Keratinocyte (primary cell): ENCODE measurements around the gene XCR1. TPM values are rescaled to one million over a fixed set of nuclear protein-coding genes. Genes with fewer than 3 reads are reported as not detected.

Experiments
- DNase-seq: peaks from one replicate; pipeline ENCODE4 v3.0.0-alpha.2; 2011; ENCODE audit warnings: low read depth, missing footprints, low spot score
- FAIRE-seq: peaks from 2 replicates; lab custom pipeline; 2011; peaks lifted over from hg19 to GRCh38; lab: Jason Lieb, UNC
- H2AFZ ChIP-seq: 2 replicates; pipeline ENCODE4 v1.6.0; 2012; ENCODE audit warnings: low read length, control low read depth, inconsistent platforms; ENCODE audit not compliant: control insufficient read depth
- H3K27ac ChIP-seq: 2 replicates; pipeline ENCODE4 v1.5.1; 2011; ENCODE audit warnings: low read length; ENCODE audit not compliant: control insufficient read depth, insufficient read depth
- H3K27me3 ChIP-seq: 3 replicates; pipeline ENCODE4 v1.6.0; 2011; ENCODE audit warnings: low read length; ENCODE audit not compliant: control insufficient read depth, insufficient read depth; ENCODE audit errors: extremely low read depth
- H3K36me3 ChIP-seq, 2 experiments: 2 replicates in 1 of 2; 3 replicates in 1 of 2; pipeline ENCODE4 v1.5.1; 2011; ENCODE audit warnings: low read length in 2 of 2, mild to moderate bottlenecking in 1 of 2; ENCODE audit not compliant: control insufficient read depth in 2 of 2, insufficient read depth in 2 of 2; ENCODE audit errors: extremely low read depth in 1 of 2
- H3K4me1 ChIP-seq: 3 replicates; pipeline ENCODE4 v1.5.1; 2011; ENCODE audit warnings: low read length; ENCODE audit not compliant: control insufficient read depth, insufficient read depth; ENCODE audit errors: extremely low read depth
- H3K4me2 ChIP-seq: 3 replicates; pipeline ENCODE4 v1.6.0; 2011; ENCODE audit warnings: low read depth, low read length; ENCODE audit not compliant: control insufficient read depth, insufficient read depth; ENCODE audit errors: extremely low read depth
- H3K4me3 ChIP-seq, 3 experiments: fragments of 200-600 bp in 1 of 3; sonication (generic) in 1 of 3; 2 replicates in 2 of 3; 3 replicates in 1 of 3; pipeline ENCODE4 v1.5.1; 2011 to 2016; ENCODE audit warnings: low read length in 3 of 3, mild to moderate bottlenecking in 3 of 3, control low read depth in 2 of 3, inconsistent platforms in 1 of 3, low read depth in 1 of 3, mixed read lengths in 1 of 3, mixed run types in 1 of 3, moderate library complexity in 1 of 3; ENCODE audit not compliant: control insufficient read depth in 2 of 3, insufficient read depth in 2 of 3; ENCODE audit errors: extremely low read depth in 1 of 3
- H3K79me2 ChIP-seq: 2 replicates; pipeline ENCODE4 v1.6.0; 2012; ENCODE audit warnings: low read length; ENCODE audit not compliant: control insufficient read depth, insufficient read depth
- H3K9ac ChIP-seq: 3 replicates; pipeline ENCODE4 v1.6.0; 2011; ENCODE audit warnings: low read length; ENCODE audit not compliant: control insufficient read depth, insufficient read depth; ENCODE audit errors: extremely low read depth
- H3K9me1 ChIP-seq: 3 replicates; pipeline ENCODE4 v1.6.0; 2011; ENCODE audit warnings: low read length; ENCODE audit not compliant: control insufficient read depth, insufficient read depth; ENCODE audit errors: extremely low read depth
- H3K9me3 ChIP-seq: 2 replicates; pipeline ENCODE4 v1.5.1; 2012; ENCODE audit warnings: low read depth, low read length; ENCODE audit not compliant: control insufficient read depth
- H4K20me1 ChIP-seq: 3 replicates; pipeline ENCODE4 v1.6.0; 2011; ENCODE audit warnings: low read length; ENCODE audit not compliant: control insufficient read depth, insufficient read depth; ENCODE audit errors: extremely low read depth
- CTCF ChIP-seq, 3 experiments: IDR thresholded peaks in 1 of 3; conservative IDR thresholded peaks in 1 of 3; optimal IDR thresholded peaks in 1 of 3; 2 replicates in 2 of 3; 3 replicates in 1 of 3; pipeline versions ENCODE3 to v1.5.1; 2011; ENCODE audit warnings: low read length in 3 of 3, mild to moderate bottlenecking in 3 of 3, moderate library complexity in 2 of 3, control low read depth in 1 of 3, inconsistent platforms in 1 of 3; ENCODE audit not compliant: insufficient read depth in 2 of 3; ENCODE audit errors: extremely low read depth in 1 of 3
- EZH2 ChIP-seq: IDR thresholded peaks from one replicate; pipeline ENCODE4 v1.6.1; 2012; ENCODE audit warnings: inconsistent platforms, mild to moderate bottlenecking, low read length, moderate library complexity
- dilution Hi-C: fragments of 300-500 bp; cut with MboI; formaldehyde crosslinking; loops from one replicate; pipeline ENCODE4 v1.7.0; 2020; ENCODE audit warnings: low sequenced_read_pairs; ENCODE audit not compliant: extremely low pct_ligation_motif_present
- polyA plus RNA-seq, 5 experiments: library from polyadenylated mRNA; depleted of rRNA in 3 of 5; stranded (reverse) in 3 of 5; stranded (forward) in 1 of 5; unstranded in 1 of 5; fragments of >200 nt; gene quantifications; 1 replicate in 1 of 5; 2 replicates in 3 of 5; 3 replicates in 1 of 5; pipeline versions ENCODE4 v1.2.1 to v1.2.3, GENCODE V29; 2011 to 2012; ENCODE audit warnings: missing spikeins in 2 of 5, low read depth in 1 of 5, low replicate concordance in 1 of 5

The XCR1 gene
- polyA plus RNA-seq, 1 donor (not counting 4 experiments of a cell fraction or from before 2014, with no cell fraction given) = 0.01 TPM

DNA sequence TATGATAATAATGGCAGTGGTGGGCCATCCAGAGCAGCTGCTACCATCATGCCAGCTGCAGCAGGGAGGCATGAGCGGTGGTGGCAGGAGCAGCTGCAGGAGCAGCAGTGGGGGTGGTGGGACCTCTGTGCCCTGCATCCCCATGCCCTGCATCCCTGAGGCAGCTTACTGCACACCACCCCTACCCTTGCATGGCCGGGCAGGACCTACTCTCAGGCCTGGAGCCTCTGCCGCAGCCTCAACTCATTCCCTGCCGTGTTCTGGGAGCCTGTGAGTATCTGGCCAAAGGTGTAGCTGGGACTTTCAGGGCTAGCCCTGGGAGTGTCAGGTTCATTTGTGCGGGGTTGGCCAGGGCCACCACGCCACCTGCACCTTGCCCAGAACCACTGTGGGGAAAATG is 3.3 kb upstream of the XCR1 start:
- FAIRE-seq (no peak), DNase-seq (no peak)
- TF ChIP-seq CTCF (optimal IDR thresholded peaks at IDR 0.05 in 1 of 3, IDR thresholded peaks at IDR 0.05 in 1 of 3, conservative IDR thresholded peaks at IDR 0.05 in 1 of 3; ENCODE audit: extremely low read depth in 1 of 3, insufficient read depth in 2 of 3, low read length in 3 of 3) (no peak), EZH2 (no peak)
- no peaks in the 10 kb centered on the region for H4K20me1 ChIP-seq
- H2AFZ ChIP-seq = no peak overlapping the region
- no peaks in the 10 kb centered on the region for H3K36me3 ChIP-seq
- dilution Hi-C loops = no loop called here
- peaks cover 3% of the 10 kb centered on the region for H3K9me3 ChIP-seq
- no peaks in the 10 kb centered on the region for H3K4me1 ChIP-seq
- no peak overlapping the region for H3K27ac ChIP-seq
- H3K4me2 ChIP-seq = no peak overlapping the region
- no peaks in the 10 kb centered on the region for H3K9me1 ChIP-seq
- no peak overlapping the region for H3K9ac ChIP-seq
- no peaks in the 10 kb centered on the region for H3K27me3 ChIP-seq
- no peaks in the 10 kb centered on the region for H3K79me2 ChIP-seq
- H3K4me3 ChIP-seq = no peak overlapping the region

GRCh38 chr3:46029953-46030543 is 2.8 kb upstream of the XCR1 start:
- no peaks in the 10 kb centered on the region for H3K4me1 ChIP-seq
- H2AFZ ChIP-seq = no peak overlapping the region
- no peak overlapping the region for H3K4me2 ChIP-seq
- DNase-seq (no peak), FAIRE-seq (no peak)
- dilution Hi-C loops = no loop called here
- H3K9me1 ChIP-seq = no peaks in the 10 kb centered on the region
- no peak overlapping the region for H3K9ac ChIP-seq
- no peaks in the 10 kb centered on the region for H3K36me3 ChIP-seq
- H4K20me1 ChIP-seq = no peaks in the 10 kb centered on the region
- no peaks in the 10 kb centered on the region for H3K79me2 ChIP-seq
- H3K27me3 ChIP-seq = no peaks in the 10 kb centered on the region
- H3K4me3 ChIP-seq = no peak overlapping the region
- TF ChIP-seq CTCF (optimal IDR thresholded peaks at IDR 0.05 in 1 of 3, IDR thresholded peaks at IDR 0.05 in 1 of 3, conservative IDR thresholded peaks at IDR 0.05 in 1 of 3; ENCODE audit: extremely low read depth in 1 of 3, insufficient read depth in 2 of 3, low read length in 3 of 3) (no peak), EZH2 (no peak)
- H3K27ac ChIP-seq = no peak overlapping the region
- H3K9me3 ChIP-seq = peaks cover 3% of the 10 kb centered on the region
